Measurements from ENCODE around the gene GPS2. TPM values are rescaled to one million over a fixed set of nuclear protein-coding genes. Genes with fewer than 3 reads are reported as not detected.

The GPS2 gene
- polyA plus RNA-seq, 1 donor (not counting 4 experiments of a cell fraction or from before 2014, with no cell fraction given): 24.7 TPM

DNA sequence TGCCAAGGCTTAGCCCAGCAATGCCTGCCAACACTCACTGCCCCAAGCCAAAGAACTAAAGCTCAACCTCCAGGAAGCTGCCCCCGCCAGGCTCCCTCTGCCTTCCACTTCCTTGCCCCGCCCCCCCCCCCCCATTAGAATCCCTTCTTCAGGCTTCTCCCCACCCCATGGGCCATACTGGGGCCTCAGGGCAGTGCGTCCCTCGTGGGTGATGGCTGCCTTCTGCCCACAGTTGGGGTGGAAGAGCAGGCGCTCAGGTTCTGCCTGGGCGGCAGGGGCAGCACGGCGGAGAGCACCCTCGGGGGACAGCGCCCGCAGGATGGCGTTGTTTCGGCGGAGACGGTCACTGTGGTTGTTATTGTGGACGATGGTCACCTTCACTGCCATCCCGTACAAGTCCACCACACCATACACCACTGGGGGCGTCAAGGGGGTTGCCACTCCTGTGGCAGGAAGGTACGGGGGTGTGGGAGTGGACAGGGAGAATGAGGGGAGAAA lies 9.9 kb upstream of the GPS2 start:
- Histone ChIP-seq H4K20me1 (ENCODE audit: control insufficient read depth, extremely low read depth, insufficient read depth, low read length) (no peaks in the 10 kb centered on the region), H3K9ac (ENCODE audit: control insufficient read depth, extremely low read depth, insufficient read depth, low read length) (no peak overlapping the region), H3K4me3 (ENCODE audit: control insufficient read depth in 2 of 3, extremely low read depth in 1 of 3, insufficient read depth in 2 of 3, low read depth in 1 of 3, low read length in 3 of 3) (no peak overlapping the region), H3K79me2 (ENCODE audit: control insufficient read depth, insufficient read depth, low read length) (peaks cover 17% of the 10 kb centered on the region), H3K36me3 (ENCODE audit: control insufficient read depth in 2 of 2, extremely low read depth in 1 of 2, insufficient read depth in 2 of 2, low read length in 2 of 2) (peaks cover 39 to 60% of the 10 kb centered on the region in 2 experiments), H2AFZ (ENCODE audit: control insufficient read depth, low read length) (no peak overlapping the region), H3K9me3 (ENCODE audit: control insufficient read depth, low read depth, low read length) (no peaks in the 10 kb centered on the region), H3K27ac (ENCODE audit: control insufficient read depth, insufficient read depth, low read length) (no peak overlapping the region), H3K27me3 (ENCODE audit: control insufficient read depth, extremely low read depth, insufficient read depth, low read length) (no peaks in the 10 kb centered on the region), H3K4me1 (ENCODE audit: control insufficient read depth, extremely low read depth, insufficient read depth, low read length) (peaks cover 5% of the 10 kb centered on the region), H3K4me2 (ENCODE audit: control insufficient read depth, extremely low read depth, insufficient read depth, low read depth, low read length) (no peak overlapping the region), H3K9me1 (ENCODE audit: control insufficient read depth, extremely low read depth, insufficient read depth, low read length) (peaks cover 2% of the 10 kb centered on the region)
- DNase-seq (ENCODE audit: low read depth, low spot score) (no peak), FAIRE-seq (no peak)
- dilution Hi-C loops (cut with MboI; ENCODE audit: extremely low pct_ligation_motif_present, low sequenced_read_pairs): no loop called here
- TF ChIP-seq, protein P1, sequence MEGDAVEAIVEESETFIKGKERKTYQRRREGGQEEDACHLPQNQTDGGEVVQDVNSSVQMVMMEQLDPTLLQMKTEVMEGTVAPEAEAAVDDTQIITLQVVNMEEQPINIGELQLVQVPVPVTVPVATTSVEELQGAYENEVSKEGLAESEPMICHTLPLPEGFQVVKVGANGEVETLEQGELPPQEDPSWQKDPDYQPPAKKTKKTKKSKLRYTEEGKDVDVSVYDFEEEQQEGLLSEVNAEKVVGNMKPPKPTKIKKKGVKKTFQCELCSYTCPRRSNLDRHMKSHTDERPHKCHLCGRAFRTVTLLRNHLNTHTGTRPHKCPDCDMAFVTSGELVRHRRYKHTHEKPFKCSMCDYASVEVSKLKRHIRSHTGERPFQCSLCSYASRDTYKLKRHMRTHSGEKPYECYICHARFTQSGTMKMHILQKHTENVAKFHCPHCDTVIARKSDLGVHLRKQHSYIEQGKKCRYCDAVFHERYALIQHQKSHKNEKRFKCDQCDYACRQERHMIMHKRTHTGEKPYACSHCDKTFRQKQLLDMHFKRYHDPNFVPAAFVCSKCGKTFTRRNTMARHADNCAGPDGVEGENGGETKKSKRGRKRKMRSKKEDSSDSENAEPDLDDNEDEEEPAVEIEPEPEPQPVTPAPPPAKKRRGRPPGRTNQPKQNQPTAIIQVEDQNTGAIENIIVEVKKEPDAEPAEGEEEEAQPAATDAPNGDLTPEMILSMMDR (optimal IDR thresholded peaks at IDR 0.05 in 1 of 3, IDR thresholded peaks at IDR 0.05 in 1 of 3, conservative IDR thresholded peaks at IDR 0.05 in 1 of 3; ENCODE audit: extremely low read depth in 1 of 3, insufficient read depth in 2 of 3, low read length in 3 of 3): no peak
- no peak for TF ChIP-seq EZH2 (IDR thresholded peaks at IDR 0.05; ENCODE audit: low read length)

DNA sequence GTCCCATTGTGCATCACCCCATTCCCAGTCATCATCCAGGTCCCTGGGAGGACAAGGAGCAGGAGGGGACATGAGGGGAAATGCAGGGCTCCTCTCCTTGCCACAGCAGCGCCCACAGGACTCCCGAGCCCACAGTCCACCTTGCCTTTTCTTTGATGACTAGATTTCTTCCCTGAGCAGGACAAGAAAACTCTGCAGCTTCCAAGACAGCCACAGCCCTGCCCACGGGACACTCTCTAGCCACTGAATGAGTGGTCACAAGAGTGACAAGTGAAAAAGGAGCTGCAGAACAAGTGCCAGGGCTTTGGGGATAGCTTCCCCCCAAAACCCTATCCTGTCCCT lies 9.2 kb upstream of the GPS2 start:
- DNase-seq (ENCODE audit: low read depth, low spot score) (no peak), FAIRE-seq (no peak)
- H3K27ac ChIP-seq (ENCODE audit: control insufficient read depth, insufficient read depth, low read length): no peak overlapping the region
- H3K9me3 ChIP-seq (ENCODE audit: control insufficient read depth, low read depth, low read length): no peaks in the 10 kb centered on the region
- H3K79me2 ChIP-seq (ENCODE audit: control insufficient read depth, insufficient read depth, low read length): peaks cover 17% of the 10 kb centered on the region
- dilution Hi-C loops (cut with MboI; ENCODE audit: extremely low pct_ligation_motif_present, low sequenced_read_pairs): no loop called here
- no peak overlapping the region for H2AFZ ChIP-seq (ENCODE audit: control insufficient read depth, low read length)
- H3K27me3 ChIP-seq (ENCODE audit: control insufficient read depth, extremely low read depth, insufficient read depth, low read length): no peaks in the 10 kb centered on the region
- TF ChIP-seq EZH2 (IDR thresholded peaks at IDR 0.05; ENCODE audit: low read length): no peak
- TF ChIP-seq, protein P1 (optimal IDR thresholded peaks at IDR 0.05 in 1 of 3, IDR thresholded peaks at IDR 0.05 in 1 of 3, conservative IDR thresholded peaks at IDR 0.05 in 1 of 3; ENCODE audit: extremely low read depth in 1 of 3, insufficient read depth in 2 of 3, low read length in 3 of 3): no peak
- H3K4me1 ChIP-seq (ENCODE audit: control insufficient read depth, extremely low read depth, insufficient read depth, low read length): peaks cover 5% of the 10 kb centered on the region
- no peak overlapping the region for H3K4me3 ChIP-seq (ENCODE audit: control insufficient read depth in 2 of 3, extremely low read depth in 1 of 3, insufficient read depth in 2 of 3, low read depth in 1 of 3, low read length in 3 of 3)
- no peak overlapping the region for H3K4me2 ChIP-seq (ENCODE audit: control insufficient read depth, extremely low read depth, insufficient read depth, low read depth, low read length)
- H3K9ac ChIP-seq (ENCODE audit: control insufficient read depth, extremely low read depth, insufficient read depth, low read length): no peak overlapping the region
- no peaks in the 10 kb centered on the region for H4K20me1 ChIP-seq (ENCODE audit: control insufficient read depth, extremely low read depth, insufficient read depth, low read length)
- peaks cover 39 to 62% of the 10 kb centered on the region in 2 experiments for H3K36me3 ChIP-seq (ENCODE audit: control insufficient read depth in 2 of 2, extremely low read depth in 1 of 2, insufficient read depth in 2 of 2, low read length in 2 of 2)
- peaks cover 2% of the 10 kb centered on the region for H3K9me1 ChIP-seq (ENCODE audit: control insufficient read depth, extremely low read depth, insufficient read depth, low read length)

Data from keratinocyte (primary cell).